GM12878 (cell line): Measurements from ENCODE around the gene OPRM1. TPM values are rescaled to one million over a fixed set of nuclear protein-coding genes. Genes with fewer than 3 reads are reported as not detected.

Source experiments
- CBFB ChIP-seq: IDR thresholded peaks from 2 replicates; pipeline ENCODE4 v1.6.1; 2016; ENCODE audit warnings: antibody characterized with exemption, low read depth
- HDAC2 ChIP-seq: fragments of 200-600 bp; sonication (generic); IDR thresholded peaks from 2 replicates; pipeline ENCODE4 v1.6.1; 2017
- HDAC6 ChIP-seq: fragments of 200-600 bp; sonication (generic); IDR thresholded peaks from one replicate; pipeline ENCODE4 v1.8.0; 2017; ENCODE audit warnings: antibody characterized with exemption; ENCODE audit not compliant: unreplicated experiment
- IKZF2 ChIP-seq, 2 experiments: fragments of 450-650 bp; IDR thresholded peaks; 2 replicates each; pipeline ENCODE4 v1.6.1; 2017; ENCODE audit warnings: mild to moderate bottlenecking in 2 of 2, moderate library complexity in 2 of 2
- IRF4 ChIP-seq: IDR thresholded peaks from 2 replicates; pipeline ENCODE4 v1.6.1; 2011; ENCODE audit warnings: low read depth, low read length
- JUND ChIP-seq: IDR thresholded peaks from 2 replicates; pipeline ENCODE4 v1.6.1; 2012; ENCODE audit warnings: low read depth, mild to moderate bottlenecking, low read length, improper control_type of control experiment, moderate library complexity
- MYB ChIP-seq: fragments of 150-350 bp; IDR thresholded peaks from 2 replicates; pipeline ENCODE4 v1.6.1; 2014; ENCODE audit warnings: mild to moderate bottlenecking, low read depth, low read length, borderline replicate concordance
- NBN ChIP-seq: fragments of 450-650 bp; IDR thresholded peaks from 2 replicates; pipeline ENCODE4 v1.6.1; 2016
- NKRF ChIP-seq: fragments of 450-650 bp; conservative IDR thresholded peaks from 2 replicates; pipeline ENCODE4 v1.6.1; 2017; ENCODE audit warnings: mild to moderate bottlenecking, moderate library complexity
- PKNOX1 ChIP-seq: fragments of 450-650 bp; IDR thresholded peaks from 2 replicates; pipeline ENCODE4 v1.6.1; 2016; ENCODE audit warnings: mild to moderate bottlenecking
- POLR2A ChIP-seq: IDR thresholded peaks from 2 replicates; pipeline ENCODE4 v1.6.1; 2011; ENCODE audit warnings: low read depth, mild to moderate bottlenecking, low read length
- POLR2AphosphoS5 ChIP-seq: IDR thresholded peaks from 2 replicates; pipeline ENCODE4 v1.6.1; 2011; ENCODE audit warnings: mild to moderate bottlenecking, low read length, inconsistent platforms
- RAD21 ChIP-seq: IDR thresholded peaks from 2 replicates; pipeline ENCODE4 v1.6.1; 2011; ENCODE audit warnings: mild to moderate bottlenecking, low read depth, low read length, moderate library complexity; ENCODE audit not compliant: insufficient read depth
- RAD51 ChIP-seq: fragments of 450-650 bp; IDR thresholded peaks from 2 replicates; pipeline ENCODE4 v1.6.1; 2016; ENCODE audit warnings: moderate library complexity, mild to moderate bottlenecking, inconsistent platforms
- SMARCA5 ChIP-seq: fragments of 450-650 bp; IDR thresholded peaks from 2 replicates; pipeline ENCODE4 v1.6.1; 2017; ENCODE audit warnings: mild to moderate bottlenecking
- SP1 ChIP-seq: IDR thresholded peaks from one replicate; pipeline ENCODE4 v1.6.1; 2011; ENCODE audit warnings: low read depth, low read length
- YBX1 ChIP-seq: fragments of 450-650 bp; IDR thresholded peaks from 2 replicates; pipeline ENCODE4 v1.6.1; 2016; ENCODE audit warnings: antibody characterized with exemption
- YY1 ChIP-seq: IDR thresholded peaks from 2 replicates; pipeline ENCODE4 v1.6.1; 2011; ENCODE audit warnings: low read depth, mild to moderate bottlenecking, low read length
- ZBED1 ChIP-seq: IDR thresholded peaks from 2 replicates; pipeline ENCODE4 v1.6.1; 2016; ENCODE audit warnings: borderline replicate concordance
- ZBTB40 ChIP-seq: fragments of 450-650 bp; IDR thresholded peaks from 2 replicates; pipeline ENCODE4 v1.6.1; 2016; ENCODE audit warnings: mild to moderate bottlenecking, moderate library complexity, borderline replicate concordance
- polyA plus RNA-seq, 11 experiments: library from polyadenylated mRNA; depleted of rRNA in 4 of 11; unstranded in 6 of 11; stranded (reverse) in 5 of 11; fragments of >200 nt; fragmentation: Nextera tagmentation in 4 of 11; fragmentation: Illumina TruSeq in 1 of 11; extraction: Ambion mirVana in 4 of 11; extraction: Trizol in 1 of 11; gene quantifications; 1 replicate in 1 of 11; 2 replicates in 10 of 11; pipeline versions ENCODE4 v1.2.1 to v1.2.3, GENCODE V29; 2011 to 2016; ENCODE audit warnings: inconsistent platforms in 2 of 11, missing spikeins in 2 of 11, low read depth in 1 of 11
- total RNA-seq, 4 experiments: library from RNA; depleted of rRNA in 3 of 4; stranded (reverse); fragments of >200 nt in 3 of 4; fragmentation: Illumina TruSeq in 1 of 4; extraction: Trizol in 1 of 4; gene quantifications; 2 replicates each; pipeline versions ENCODE4 v1.2.1 to v1.2.3, GENCODE V29; 2013 to 2021
- TF ChIP-seq, protein P1 (sequence below): fragments of 450-650 bp; IDR thresholded peaks from 2 replicates; pipeline ENCODE4 v1.6.1; 2017; ENCODE audit warnings: borderline replicate concordance
- TF ChIP-seq, protein P2 (sequence below): IDR thresholded peaks from 2 replicates; pipeline ENCODE4 v1.6.1; 2011; ENCODE audit warnings: mild to moderate bottlenecking, low read depth, low read length, moderate library complexity; ENCODE audit not compliant: insufficient replicate concordance

The OPRM1 gene
- total and polyA plus RNA-seq, 10 of the 15 experiments (the other 5 are each of a cell fraction or from before 2014, with no cell fraction given): not detected

DNA sequence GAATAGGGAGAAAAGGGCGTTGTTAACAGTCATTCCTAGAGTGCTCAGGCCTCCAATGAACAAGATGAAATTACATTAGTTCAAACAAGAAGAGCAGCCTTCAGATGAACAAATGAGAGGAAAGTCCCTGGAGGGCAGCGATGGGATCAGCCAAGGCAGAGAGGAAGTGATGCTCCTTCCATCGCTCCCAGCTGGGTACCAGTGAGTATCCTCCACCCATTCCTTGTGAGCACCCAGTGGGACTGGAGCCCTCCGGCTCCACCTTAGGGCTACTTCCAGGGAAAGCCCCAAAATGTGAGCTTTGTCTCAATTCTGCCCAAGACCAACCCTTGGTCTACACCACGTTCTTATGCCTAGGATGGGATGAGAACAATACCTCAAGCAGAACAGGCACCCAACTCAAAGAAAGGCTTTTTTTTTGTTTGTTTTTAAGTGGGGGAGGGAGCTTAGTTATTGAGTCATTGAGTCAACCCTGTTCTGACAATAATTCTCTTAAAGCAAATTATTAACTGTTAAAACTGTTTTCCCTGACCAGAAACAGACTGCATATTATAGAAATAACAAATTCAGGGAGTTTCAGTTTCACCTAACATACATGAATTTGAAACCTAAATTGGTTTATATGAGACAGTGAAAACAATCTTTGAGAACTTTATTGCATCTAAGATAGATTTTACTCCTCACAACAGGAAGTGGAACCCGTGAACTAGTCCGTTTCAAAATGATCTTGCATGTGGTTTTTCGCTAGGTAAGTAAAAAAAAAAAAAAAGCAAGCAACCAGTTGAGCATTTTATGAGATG, 210.7 kb downstream of the OPRM1 start (continued):
- no peak for TF ChIP-seq PKNOX1
- TF ChIP-seq YBX1: no peak
- no peak for TF ChIP-seq RAD21
- peak; percentile 75; the same call in 1 of the 2 replicates for TF ChIP-seq IRF4
- TF ChIP-seq ZBED1: 0 out of 2 replicates have a peak, but pooled peaks have one; percentile 22
- no peak for TF ChIP-seq SMARCA5
- TF ChIP-seq NKRF: no peak; the same call in 1 of the 2 replicates
- TF ChIP-seq ZBTB40: peak; percentile 86; the same call in 1 of the 2 replicates
- peak; percentile 34; the same call in 1 of the 2 replicates for TF ChIP-seq RAD51
- TF ChIP-seq, protein P1, sequence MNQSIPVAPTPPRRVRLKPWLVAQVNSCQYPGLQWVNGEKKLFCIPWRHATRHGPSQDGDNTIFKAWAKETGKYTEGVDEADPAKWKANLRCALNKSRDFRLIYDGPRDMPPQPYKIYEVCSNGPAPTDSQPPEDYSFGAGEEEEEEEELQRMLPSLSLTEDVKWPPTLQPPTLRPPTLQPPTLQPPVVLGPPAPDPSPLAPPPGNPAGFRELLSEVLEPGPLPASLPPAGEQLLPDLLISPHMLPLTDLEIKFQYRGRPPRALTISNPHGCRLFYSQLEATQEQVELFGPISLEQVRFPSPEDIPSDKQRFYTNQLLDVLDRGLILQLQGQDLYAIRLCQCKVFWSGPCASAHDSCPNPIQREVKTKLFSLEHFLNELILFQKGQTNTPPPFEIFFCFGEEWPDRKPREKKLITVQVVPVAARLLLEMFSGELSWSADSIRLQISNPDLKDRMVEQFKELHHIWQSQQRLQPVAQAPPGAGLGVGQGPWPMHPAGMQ: no peak
- TF ChIP-seq YY1: no peak
- TF ChIP-seq, protein P2, sequence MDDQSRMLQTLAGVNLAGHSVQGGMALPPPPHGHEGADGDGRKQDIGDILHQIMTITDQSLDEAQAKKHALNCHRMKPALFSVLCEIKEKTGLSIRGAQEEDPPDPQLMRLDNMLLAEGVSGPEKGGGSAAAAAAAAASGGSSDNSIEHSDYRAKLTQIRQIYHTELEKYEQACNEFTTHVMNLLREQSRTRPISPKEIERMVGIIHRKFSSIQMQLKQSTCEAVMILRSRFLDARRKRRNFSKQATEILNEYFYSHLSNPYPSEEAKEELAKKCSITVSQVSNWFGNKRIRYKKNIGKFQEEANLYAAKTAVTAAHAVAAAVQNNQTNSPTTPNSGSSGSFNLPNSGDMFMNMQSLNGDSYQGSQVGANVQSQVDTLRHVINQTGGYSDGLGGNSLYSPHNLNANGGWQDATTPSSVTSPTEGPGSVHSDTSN: no peak
- TF ChIP-seq NBN: peak; percentile 89; the same call in 1 of the 2 replicates
- TF ChIP-seq IKZF2 (IDR thresholded peaks at IDR 0.05): peak; percentile 85 to 87
- TF ChIP-seq POLR2AphosphoS5: peak; percentile 57; the same call in 1 of the 2 replicates
- TF ChIP-seq SP1: no peak
- 0 out of 2 replicates have a peak, but pooled peaks have one; percentile 17 for TF ChIP-seq CBFB
- peak; percentile 45; the same call in 1 of the 2 replicates for TF ChIP-seq JUND
- peak; percentile 83 for TF ChIP-seq MYB
- 0 out of 2 replicates have a peak, but pooled peaks have one; percentile 23 for TF ChIP-seq POLR2A
- no peak for TF ChIP-seq HDAC2
- TF ChIP-seq HDAC6: no peak
